GM21619 (cell line): Measurements from ENCODE around the gene TAB2.
A peak's percentile ranks its signal among the peaks of the same experiment; 100 is the strongest.

Experiments
- ATAC-seq: cut with Tn5 transposase; IDR thresholded peaks from one replicate; pipeline ENCODE4 v1.9.1; 2021; ENCODE audit not compliant: unreplicated experiment

Gene TAB2

DNA sequence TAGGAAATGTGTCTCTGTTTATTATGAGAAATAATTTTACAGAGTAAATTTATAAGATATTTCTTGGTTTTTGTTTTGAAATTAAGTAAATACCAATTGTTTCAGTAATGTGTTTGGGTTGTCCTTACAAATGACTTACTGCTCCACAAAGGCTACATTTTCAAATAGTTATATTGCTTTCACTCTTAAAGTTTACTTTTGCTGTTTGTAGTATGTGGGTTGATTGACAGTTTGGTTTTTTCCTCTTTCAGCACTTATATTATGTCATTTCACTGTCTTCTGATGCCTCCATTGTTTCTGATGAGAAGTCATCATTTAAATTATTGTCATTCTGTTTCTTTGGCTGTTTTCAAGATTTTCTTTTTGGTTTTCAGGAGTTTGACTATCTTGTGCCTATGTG lies 47.7 kb downstream of the TAB2 start:
- ATAC-seq: no peak

DNA sequence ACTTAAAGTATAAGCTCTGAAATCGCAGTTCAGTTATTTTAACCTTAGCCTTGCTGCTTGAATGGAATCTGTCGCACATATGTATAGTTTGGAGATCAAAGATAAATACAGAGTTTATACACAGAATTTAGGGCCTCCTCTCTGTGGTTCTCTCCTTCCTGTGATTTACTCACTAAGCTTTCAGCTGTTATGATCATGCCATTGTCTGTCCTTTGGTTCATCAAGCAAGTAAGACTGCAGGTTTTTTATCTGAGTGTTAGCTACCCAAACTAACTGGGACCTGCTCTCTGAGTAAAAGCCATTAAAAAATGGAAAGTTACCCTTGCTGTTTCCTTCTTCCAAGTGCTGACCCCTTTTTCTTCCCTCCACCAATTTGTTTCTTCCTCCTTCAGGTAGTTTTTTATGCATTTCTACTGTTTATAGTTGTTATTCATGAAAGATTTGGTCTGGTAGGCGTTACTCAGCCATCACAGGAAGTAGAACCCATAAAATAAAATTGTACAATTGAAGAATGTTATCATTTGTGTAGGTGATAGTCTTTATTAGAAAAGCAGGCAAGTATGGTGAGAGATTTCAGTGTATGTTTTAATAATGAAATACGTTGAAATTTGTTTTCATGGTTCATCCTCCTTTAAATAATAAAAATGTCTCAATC lies 48.9 kb downstream of the TAB2 start:
- no peak for ATAC-seq

DNA sequence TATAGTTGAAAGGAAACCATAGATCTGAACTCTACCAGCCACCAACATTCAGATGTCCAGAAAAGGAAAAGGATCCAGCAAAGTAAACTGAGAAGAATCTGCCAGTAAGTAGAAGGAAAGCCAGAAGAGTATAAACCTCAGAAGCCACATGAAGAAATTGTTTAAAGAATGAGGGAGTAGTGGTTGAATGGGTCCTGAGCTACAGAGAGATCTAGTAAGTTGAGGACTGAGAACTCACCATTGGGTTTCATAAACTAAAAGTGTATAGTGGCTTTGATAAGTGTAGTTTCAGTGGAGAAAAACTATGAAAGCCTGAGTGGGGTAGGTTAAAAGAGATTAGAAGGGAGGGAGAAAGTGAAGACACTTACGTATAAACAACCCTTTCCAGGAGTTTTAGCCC lies 50.6 kb downstream of the TAB2 start:
- ATAC-seq: peak; percentile 72

DNA sequence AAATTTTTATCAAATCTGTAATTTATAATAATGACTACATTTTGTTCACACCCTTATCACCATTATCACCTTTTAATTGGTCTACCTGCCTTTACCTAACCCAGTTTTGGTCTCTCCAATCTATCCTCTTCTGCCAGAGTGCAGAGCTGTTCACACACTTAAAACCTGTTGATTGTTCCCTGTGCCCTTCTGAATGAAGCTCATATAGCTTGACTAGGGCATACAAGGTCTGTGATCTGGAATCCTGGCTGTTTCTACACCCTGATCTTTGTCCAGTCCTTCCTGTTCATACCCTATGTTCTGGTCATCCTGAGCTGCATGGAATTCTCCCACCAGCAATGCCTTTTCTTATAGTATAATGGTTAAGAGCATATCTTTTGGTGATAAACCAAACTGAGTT lies 53.6 kb downstream of the TAB2 start:
- no peak for ATAC-seq

DNA sequence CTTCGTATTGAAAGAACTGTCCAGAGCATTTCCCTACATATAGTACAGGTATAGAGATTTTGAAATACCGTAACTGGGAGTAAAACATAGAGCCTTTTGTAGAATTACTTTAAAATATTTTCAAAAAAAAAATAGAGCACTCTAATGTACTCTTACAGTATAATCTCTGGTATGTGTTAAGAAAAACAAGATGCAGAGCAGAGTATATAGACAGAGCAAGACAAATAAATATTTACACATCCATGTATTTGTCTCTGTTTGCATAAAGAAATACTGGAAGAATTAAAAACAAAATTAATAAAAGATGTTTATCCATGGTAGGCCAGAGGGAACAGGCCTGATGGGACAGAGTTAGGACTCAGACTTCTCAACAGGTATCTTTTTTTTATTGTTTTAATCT lies 54.5 kb downstream of the TAB2 start:
- ATAC-seq: no peak

DNA sequence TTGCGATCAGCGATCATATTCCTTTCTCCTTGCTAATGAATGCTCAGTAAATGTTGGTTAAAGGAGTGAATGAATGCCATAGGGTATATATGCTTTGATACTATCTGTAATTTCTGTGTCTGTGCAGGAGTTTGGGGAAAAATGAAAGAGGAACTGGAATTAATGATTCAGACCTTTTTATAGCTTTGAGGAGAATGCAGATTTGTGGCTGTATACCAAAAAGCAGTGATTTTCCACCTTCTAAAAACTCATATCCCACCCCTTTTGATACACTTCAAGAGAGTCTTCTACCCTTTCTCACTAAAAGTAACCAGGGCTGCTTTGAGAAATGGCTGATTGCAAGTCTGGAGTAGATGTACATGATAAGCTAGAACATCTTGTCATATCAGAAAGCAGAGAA lies 56.0 kb downstream of the TAB2 start:
- no peak for ATAC-seq

DNA sequence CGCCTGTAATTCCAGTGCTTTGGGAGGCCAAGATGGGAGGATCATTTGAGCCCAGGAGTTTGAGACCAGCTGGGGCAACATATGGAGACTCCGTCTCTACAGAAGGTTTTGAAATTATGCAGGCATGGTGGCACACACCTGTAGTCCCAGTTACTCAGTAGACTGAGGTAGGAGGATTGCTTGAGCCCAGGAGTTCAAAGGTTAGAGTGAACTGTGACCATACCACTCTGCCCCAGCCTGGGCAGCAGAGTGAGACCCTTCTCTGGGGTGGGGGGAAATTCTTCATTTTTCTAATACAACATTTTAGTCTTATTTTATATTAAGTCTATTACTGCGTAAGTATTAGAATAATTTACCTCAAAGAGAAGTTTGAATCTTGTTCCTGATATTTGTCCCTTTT lies 62.5 kb downstream of the TAB2 start:
- ATAC-seq: no peak

DNA sequence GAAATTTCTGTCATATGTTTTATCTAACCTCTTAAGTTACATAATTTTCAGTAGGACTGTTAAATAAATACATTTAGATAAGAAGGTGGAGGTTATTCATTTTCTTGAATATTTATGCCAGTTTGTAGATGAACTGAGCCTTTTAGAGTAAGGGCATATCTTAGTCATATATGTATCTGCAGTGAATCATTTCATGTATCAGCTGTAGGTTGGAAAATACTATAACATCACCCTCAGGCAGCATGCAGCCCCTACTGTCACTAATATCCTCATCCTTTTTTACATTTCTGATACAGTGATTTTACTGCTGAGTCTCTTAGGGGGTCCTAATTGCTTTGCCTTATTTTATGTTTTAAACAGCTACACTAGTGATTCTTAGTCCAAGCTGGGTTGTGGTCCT lies 63.0 kb downstream of the TAB2 start:
- no peak for ATAC-seq

DNA sequence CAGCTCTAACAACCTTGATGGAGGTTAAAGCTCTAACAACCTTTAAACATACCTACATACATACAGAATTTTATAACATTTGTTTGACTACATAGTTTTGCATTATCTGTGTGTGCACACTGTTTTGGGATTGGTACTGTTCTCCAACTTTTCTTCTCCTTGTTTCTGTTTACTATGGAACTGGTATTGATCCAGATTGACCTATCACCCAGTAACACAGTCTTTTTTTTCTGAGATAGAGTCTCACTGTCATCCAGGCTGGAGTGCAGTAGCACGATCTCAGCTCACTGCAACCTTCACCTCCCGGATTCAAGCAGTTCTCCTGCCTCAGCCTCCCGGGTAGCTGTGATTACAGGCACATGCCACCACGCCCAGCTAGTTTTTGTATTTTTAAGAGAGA lies 65.9 kb downstream of the TAB2 start:
- no peak for ATAC-seq

DNA sequence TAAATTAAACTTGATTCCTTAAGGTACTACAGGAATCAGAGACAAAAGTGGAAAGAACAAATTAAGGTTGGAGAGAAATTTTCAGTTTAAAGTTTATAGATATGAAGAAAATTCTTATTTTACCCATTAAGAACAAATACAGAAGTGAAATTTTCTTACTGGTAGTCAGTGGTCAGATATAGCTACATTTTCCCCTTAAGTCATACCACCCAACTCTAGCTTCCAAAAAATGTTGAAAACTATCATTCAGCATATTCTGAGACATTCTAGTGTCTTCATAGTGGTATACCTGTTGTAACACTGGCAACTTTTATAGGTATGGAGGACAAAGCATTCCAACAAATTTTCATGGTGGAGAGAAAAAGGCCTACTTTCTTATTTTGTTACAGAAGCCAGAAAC lies 67.0 kb downstream of the TAB2 start:
- no peak for ATAC-seq

DNA sequence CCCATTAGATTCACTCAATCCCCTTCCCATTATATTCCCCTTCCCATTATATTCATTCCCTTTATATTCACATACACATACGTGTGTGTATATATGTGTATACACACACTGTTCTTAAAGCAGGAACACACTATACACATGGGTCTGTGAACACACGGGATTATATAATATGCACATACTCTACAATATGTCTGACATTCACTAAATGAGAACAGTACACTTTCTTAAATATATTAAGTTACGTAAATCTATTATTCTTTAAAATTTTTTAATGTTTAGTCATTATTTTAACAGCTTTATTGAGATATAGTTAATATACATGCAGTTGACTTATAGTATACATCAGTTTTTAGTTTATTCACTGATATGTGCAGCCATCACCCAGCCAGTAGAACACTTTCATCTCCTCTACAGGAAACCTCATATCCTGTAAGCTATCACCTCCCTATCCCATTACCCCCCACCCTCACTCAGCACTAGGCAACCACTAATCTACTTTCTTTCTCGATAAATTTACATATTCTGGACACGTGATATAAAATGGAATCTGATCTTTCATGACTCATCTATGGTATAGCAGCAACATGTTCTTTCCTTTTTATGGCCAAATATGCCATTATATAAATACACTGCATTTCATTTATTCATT lies 68.6 kb downstream of the TAB2 start:
- no peak for ATAC-seq

DNA sequence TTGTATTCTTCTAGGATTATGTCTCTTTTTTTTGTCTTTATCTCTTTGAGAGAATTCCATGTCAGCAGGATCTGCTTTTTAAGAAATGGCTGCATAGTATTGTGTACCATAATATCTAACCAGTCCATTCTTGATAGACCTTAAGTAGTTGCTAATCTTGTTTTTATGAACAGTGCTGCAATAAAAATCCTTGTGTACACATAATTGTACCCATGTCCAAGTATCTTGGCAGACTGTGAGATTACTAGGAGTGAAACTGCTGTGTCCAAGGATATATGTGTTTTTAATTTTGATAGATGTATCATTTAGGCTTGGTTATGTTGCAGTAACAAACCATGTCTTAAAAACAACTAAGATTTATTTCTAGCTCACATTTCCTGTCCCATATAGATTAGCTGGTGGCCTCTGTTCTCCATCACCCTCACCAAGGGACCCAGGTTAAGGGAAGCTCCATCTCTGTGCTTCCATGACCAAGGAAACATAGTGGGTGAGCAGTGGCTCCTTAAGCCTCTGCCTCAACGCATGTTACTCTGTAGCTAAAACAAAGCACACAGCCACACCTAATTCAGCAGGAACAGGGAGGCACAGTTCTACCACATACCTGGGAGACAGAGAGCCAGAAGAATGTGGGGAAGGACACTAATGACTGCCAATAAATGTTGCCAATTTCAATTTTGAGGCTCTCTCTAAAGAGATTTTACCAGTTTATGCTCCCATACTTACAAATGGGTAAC lies 70.4 kb downstream of the TAB2 start:
- no peak for ATAC-seq

DNA sequence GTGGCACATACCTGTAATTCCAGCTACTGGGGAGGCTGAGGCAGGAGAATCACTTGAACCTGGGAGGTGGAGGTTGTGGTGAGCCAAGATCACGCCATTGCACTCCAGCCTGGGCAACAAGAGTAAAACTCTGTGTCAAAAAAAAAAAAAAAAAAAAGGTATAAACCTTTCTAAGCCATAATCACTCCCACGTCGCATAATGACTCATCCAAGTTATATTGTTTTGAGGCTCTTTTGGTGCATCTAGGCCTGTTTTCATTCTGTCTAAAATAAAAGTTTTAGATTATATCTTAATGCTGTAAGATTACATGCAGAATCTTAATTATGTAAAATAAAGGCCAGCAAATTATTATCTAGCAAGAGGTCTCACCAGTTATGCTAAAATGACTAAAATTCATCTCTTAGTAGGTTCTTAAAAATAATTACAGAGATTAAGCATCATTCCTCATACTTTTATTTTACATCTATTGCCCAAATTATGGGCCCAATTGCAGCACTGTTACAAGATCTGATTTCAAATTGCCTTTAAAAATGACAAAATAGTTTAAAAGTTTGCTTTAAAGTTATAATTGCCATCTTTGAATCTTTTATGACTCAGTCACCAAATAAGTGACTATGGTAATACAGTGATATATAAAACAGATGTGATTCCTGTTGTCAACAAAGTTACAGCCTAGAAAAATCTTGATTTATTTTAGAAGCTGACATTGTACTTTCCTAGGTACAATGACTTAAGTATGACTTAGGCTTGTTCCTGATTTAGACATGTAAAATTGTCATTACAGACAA lies 72.2 kb downstream of the TAB2 start:
- ATAC-seq: no peak

DNA sequence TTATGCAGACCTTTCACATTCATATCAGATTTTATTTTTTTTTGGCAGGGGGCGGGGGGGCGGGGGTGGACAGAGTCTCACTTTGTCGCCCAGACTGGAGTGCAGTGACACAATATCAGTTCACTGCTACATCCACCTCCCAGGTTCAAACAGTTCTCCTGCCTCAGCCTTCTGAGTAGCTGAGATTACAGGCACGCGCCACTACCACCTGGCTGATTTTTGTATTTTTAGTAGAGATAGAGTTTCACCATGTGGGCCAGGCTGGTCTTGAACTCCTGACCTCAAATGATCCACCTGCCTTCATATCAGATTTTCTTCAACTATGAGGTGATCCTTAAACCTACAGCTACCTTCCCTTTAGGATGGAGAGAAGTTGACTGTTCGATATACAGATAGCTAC lies 74.6 kb downstream of the TAB2 start:
- no peak for ATAC-seq

DNA sequence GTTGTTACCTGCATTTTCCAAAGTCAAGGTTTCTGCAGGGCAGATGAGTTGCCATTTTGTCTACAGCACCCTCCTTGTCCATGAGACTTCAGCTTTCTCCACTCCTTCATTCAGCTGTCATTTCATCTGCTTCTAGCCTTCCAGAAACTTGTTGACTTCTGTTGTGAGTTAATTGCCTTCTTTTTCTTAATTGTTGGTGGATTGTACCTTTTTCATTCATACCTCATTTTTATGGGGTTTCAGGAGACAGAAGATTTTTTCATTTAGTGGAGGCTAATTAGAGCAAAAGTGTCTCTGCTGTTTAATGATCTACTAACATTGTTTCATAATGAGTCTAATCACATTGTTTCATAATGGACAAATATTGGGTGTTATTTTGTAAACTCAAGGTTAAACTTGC lies 75.0 kb downstream of the TAB2 start:
- ATAC-seq: no peak

DNA sequence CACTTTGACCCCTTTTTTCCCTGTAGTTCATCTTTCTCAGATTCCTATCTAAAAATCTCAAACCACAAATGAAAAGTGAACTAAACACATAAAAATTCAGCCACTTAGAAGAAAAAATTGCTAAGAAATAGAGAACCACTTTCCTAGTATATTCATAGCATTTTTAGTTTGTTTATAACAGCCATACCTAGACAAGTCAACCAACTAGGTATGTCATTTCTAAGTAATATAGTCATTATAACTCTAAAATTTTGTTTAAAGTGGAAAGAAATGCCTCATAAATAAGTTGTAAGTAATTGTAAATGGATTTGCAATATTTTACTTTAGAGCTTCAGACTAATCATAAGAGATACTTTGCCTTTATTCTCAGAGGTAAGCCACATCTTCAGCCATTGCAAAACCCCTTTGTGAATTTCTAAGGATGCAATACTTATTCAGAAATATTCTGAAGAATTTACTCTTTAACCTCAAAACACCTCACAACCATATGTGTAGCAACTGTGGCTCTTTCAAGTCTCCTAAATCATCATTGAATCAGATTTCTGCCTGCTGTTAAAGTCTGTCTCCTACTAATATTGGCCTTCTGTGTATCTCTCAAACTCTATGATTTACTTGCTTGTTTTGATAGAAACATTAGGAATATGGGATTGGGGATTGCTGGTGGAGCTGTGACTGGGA lies 75.6 kb downstream of the TAB2 start:
- ATAC-seq: no peak

DNA sequence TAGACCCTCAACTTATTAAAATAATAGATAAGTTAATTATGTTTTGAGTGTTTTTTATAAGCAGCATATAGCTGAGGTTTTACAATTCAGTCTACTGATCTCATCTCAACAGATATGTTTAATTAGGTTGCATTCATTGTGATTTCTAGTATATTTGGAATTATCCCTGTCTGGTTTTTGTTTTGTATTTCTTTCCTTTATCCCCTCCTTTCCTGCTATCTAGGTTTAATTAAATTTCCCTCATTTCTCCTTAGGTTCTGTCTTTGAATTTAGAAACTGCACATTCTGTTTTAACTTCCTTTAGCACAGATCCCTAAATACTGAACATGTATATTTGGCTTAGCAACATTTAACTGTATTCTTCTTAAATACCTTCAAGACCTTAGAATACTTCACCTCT lies 77.7 kb downstream of the TAB2 start:
- no peak for ATAC-seq

DNA sequence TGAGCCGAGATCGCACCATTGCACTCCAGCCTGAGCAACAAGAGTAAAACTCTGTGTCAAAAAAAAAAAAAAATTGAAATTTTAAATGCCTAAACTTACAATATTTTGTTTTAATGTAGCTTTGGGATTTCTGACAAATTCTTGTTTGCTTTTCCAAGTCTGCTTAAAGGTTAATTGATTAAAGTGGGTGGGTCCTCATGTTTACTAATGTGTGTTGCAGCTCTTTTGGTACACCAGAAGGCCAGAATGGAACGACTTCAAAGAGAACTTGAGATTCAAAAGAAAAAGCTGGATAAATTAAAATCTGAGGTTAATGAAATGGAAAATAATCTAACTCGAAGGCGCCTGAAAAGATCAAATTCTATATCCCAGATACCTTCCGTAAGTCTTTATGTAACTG lies 79.9 kb downstream of the TAB2 start:
- ATAC-seq: no peak

DNA sequence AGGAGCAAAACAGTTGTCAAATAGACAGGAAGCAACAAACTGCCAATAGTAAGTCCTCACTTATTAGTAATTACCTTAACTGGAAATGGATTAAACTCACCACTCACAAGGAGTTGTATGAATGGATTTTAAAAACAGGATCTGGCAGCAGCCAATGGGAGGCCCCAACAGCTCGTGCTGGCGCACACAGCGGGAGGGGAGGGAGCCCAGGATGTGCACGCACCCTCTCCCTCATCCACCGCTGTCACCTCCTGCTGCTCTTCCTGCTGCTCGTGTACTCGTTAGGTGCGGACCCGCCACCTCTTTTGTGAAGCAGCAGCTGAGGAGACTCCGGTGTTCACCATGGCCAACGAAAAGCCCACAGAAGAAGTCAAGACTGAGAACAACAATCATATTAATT lies 82.5 kb downstream of the TAB2 start, which contains the start of gene SUMO4:
Gene SUMO4, plus strand, starts transcription at position 213 of the 400 bp plus-strand sequence. Its CDS starts 130 bp downstream, at position 343.
- ATAC-seq: no peak

DNA sequence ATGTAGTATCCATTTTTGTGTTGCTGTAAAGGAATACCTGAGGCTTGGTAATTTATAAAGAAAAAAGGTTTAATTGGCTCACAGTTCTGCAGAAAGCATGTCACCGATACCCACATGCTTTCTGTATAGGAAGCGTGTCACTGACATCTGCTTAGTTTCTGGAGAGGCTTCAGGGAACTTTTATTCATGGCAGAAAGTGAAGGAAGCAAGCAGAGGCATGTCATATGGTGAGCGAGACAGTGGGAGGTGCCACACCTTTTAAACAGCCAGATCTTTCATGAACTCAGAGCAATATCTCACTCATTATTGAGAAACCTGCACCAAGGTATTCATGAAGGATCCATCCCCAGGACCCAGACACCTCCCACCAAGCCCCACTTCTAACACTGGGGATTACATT lies 86.0 kb downstream of the TAB2 start:
- no peak for ATAC-seq
